ENCODE measurements around the gene LENG8.
"Not testable (repeated sequence)": the region's sequence is repeated elsewhere in the genome, so short reads cannot be mapped to it uniquely, and the experiment has no call there.

LENG8 gene

DNA sequence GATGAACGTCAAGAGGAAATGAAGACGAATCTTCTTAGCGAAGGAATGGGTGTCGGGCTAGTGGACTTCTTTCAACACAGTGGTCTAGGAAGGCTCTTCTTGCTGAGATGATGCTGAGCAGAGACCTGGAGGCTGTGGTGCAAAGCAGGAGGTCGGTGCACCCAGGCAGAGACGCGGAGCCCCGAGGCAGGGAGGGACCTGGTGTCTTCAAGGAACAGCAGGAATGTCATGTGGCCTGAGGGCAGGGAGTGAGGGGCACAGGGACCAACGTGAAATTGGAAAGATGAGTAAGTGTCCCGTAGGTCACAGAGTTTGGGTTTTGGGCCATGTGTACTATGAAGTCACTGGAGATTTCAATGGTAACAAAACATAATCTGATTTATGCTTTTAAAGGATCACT, 35.5 kb downstream of the LENG8 start:
- no peak for DNase-seq (ENCODE audit: low read depth)

DNA sequence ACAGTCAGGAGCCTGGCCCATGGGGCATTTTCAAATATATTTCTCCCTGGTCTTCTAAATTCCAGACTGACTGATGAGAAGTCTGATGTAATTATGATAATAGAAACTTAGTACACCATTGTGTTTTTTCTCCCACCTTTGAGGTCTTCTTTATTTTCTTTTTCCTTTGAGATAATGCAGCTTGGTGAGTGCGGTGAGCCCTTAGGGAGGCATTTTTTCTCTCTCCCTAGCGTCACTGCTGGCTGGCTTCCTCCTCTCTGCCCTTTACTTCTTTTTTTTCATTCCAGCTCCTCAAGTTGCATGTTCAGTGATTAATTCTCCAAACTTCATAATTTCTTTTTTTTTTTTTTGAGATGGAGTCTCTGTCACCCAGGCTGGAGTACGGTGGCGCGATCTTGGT, 36.9 kb downstream of the LENG8 start:
- no peak for DNase-seq (ENCODE audit: low read depth)

DNA sequence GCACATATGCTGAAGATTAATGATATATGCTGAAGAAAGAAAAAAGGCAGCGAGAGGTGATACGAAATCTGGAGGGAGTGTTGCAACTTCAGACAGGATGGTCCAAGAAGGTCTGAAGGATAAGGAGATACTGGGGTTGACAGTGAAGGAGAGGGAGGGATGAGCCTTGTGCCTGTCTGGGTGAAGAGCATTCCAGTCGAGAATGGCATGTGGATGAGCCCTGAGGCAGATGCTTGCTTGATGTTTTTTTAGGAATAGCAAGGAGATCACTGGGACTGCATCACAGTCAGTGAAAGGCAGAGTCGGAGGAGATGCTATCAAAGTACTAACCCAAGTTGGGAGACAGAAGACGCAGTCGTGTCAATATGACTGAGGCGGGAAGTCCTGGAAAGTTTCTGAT, 40.3 kb downstream of the LENG8 start:
- no peak for DNase-seq (ENCODE audit: low read depth)

DNA sequence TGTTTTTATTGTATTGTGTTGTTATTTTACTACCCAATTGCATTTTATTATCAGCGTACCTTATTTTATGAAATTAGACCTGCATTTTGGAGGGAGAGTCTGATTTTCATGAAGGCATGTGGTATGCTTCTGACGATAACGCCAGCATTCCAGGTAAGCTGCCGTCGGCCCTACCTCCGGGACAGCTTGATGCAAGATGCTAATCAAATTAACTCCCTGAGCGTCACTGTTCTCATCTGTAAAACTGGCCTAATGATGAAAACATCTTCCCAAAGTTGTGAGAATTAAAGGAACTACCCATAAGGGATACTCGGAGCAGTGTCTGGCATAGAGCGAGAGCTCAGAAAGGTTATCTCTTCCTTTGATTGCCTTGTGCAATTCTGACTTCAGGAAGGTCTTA, 40.8 kb downstream of the LENG8 start:
- DNase-seq (ENCODE audit: low read depth), result no peak

- DNase-seq (ENCODE audit: low read depth), result no peak
Measured at GRCh38 chr19:54492568-54492967, 43.6 kb downstream of the LENG8 start.

DNA sequence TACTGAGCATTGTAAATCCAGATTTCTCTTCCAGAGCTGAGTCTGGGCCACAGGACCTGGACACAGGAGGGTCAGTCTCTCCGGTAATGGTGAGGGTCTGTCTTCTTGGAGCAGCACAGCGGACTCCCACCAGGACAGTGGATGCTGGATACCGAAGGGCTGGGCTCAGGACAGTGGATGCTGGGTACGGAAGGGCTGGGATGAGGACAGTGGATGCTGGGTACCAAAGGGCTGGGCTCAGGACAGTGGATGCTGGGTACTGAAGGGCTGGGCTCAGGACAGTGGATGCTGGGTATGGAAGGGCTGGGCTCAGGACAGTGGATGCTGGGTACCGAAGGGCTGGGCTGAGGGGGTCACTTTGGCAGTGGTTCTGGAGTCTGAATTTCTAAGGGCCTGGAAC, 44.1 kb downstream of the LENG8 start:
- not testable (repeated sequence) for DNase-seq (ENCODE audit: low read depth)

GRCh38 chr19:54493967-54494585, 45.1 kb downstream of the LENG8 start:
- DNase-seq (ENCODE audit: low read depth), result no peak

DNA sequence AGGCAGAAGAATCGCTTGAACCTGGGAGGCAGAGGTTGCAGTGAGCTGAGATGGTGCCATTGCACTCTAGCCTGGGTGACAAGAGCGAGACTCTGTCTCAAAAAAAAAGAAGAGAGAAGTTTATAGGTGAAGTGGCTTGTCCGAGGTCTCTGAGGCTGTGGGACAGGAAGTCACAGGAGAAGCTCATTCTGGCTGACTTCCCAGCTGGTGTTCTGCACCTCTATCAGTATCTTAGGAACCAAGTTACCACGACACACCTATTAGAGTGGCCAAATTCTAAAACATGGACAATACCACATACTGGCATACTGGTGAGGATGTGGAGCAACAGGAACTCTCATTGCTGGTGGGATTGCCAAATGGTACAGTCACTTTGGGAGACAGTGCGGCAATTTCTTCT, 46.3 kb downstream of the LENG8 start:
- DNase-seq (ENCODE audit: low read depth), result not testable (repeated sequence)

- DNase-seq (ENCODE audit: low read depth), result not testable (repeated sequence)
Measured at GRCh38 chr19:54497747-54498450, 48.9 kb downstream of the LENG8 start.

- not testable (repeated sequence) for DNase-seq (ENCODE audit: low read depth)
Measured at GRCh38 chr19:54498451-54498772, 49.4 kb downstream of the LENG8 start.

- DNase-seq (ENCODE audit: low read depth), result no peak
Measured at GRCh38 chr19:54502518-54503048, 53.6 kb downstream of the LENG8 start, which contains the start of gene LAIR2. LAIR2 (plus strand) TSS chr19:54502831; CDS start chr19:54502919, 88 bp downstream.

DNA sequence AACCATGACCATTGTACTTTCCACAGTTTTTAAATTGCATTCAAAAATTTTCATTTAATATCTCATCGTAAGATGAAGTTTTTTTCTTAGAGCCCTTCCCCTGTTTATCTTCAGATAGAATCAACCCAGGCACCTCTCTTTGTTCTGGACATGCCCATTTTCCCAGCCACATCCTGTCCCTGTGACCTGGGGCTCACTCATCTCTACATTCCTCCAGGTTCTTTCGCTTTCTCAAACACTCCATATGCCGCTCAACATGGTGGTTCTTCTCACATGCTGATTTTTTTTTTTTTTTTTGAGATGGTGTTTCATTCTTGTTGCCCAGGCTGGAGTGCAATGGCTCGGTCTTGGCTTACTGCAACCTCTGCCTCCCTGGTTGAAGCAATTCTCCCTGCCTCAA, 56.5 kb downstream of the LENG8 start:
- DNase-seq (ENCODE audit: low read depth), result not testable (repeated sequence)

DNA sequence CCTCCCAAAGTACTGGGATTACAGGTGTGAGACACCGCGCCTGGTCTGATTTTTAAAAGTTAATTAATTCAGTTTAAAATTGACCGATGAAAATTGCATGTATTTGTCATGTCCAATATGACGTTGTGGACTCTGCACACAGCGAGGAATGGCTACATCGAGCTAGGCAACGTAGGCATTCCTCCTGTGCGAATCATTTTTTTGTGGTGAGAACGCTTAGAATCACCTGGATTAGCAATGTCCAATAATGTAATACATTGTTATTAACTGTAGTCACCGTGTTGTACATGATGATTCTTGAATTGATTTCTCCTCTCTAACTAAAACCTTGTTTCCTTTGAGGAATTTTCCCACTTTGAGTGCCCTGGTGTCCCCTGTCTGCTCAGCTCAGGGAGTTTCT, 57.1 kb downstream of the LENG8 start:
- no peak for DNase-seq (ENCODE audit: low read depth)

GRCh38 chr19:54507038-54507717, 58.2 kb downstream of the LENG8 start:
- DNase-seq (ENCODE audit: low read depth), result not testable (repeated sequence)

DNA sequence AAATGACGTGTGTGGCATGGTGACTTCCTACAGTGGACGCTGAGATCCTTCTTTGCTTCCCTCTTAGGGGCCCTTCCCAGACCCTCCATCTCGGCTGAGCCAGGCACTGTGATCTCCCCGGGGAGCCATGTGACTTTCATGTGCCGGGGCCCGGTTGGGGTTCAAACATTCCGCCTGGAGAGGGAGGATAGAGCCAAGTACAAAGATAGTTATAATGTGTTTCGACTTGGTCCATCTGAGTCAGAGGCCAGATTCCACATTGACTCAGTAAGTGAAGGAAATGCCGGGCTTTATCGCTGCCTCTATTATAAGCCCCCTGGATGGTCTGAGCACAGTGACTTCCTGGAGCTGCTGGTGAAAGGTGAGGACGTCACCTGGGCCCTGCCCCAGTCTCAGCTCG, 58.8 kb downstream of the LENG8 start:
- no peak for DNase-seq (ENCODE audit: low read depth)

GRCh38 chr19:54508487-54508886, 59.5 kb downstream of the LENG8 start:
- not testable (repeated sequence) for DNase-seq (ENCODE audit: low read depth)

DNA sequence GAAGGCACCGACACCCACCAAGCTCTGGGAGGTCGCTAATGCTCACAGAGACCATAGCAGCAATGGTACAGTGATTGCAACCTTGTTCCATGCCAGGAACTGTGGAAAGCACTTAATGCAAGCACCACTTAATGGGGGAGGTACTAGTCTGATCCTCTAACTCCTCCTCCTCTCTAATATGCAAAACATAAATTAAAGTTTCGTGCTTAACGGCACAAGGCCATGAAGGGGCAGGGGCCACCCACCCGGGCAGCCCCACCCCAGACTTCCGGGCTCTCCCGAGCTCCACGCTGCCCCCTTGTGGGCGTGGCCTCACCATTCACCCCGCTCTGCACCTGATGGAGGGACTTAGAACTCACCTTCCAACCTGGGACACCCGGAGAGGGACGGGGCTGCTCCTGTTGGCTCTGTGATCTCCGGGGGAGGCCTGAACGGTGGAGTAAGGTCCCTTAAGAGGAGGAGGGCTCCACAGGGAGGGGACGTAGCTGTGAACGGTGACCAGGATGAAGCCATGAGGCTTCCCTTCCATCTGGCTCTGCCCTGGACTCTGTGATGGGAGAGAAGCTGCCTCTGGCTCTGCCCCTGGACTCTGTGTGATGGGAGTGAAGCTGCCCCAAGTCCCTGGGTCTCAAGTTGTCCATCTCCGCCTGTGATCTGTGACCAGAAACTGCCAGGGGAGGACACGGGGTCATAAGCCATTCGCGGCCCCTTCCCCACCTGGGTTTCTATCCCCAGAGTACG, 60.4 kb downstream of the LENG8 start:
- not testable (repeated sequence) for DNase-seq (ENCODE audit: low read depth)
